HG02970 (cell line): Measurements from ENCODE around the gene LIF.
"Not testable (repeated sequence)": the region's sequence is repeated elsewhere in the genome, so short reads cannot be mapped to it uniquely, and the experiment has no call there.

Source experiments
- ATAC-seq: cut with Tn5 transposase; IDR thresholded peaks from one replicate; pipeline ENCODE4 v1.9.1; 2021; ENCODE audit warnings: mild to moderate bottlenecking, moderate library complexity, moderate number of reproducible peaks; ENCODE audit not compliant: unreplicated experiment, low FRiP score

The LIF gene

DNA sequence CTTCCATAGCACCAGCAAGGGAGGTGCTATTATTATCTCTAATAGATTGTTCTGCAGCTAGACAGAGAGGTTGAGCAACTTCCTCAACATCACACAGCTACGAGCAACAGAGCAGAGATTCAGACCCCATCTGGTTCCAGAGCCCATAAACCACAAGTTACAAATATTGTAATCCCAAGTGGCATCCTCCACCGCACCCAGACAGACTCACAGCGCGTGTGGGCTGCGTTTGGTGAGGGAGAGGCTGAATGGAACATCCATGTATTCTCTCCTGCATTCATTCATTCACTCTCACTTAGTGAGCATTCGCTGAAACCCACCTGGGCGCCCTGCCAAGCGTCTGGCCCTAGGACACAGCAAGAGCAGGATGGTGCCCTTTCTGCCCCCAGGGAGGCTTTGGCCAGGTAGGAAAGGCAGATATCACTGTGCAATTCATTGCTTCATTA lies 33.5 kb downstream of the LIF start:
- no peak for ATAC-seq

DNA sequence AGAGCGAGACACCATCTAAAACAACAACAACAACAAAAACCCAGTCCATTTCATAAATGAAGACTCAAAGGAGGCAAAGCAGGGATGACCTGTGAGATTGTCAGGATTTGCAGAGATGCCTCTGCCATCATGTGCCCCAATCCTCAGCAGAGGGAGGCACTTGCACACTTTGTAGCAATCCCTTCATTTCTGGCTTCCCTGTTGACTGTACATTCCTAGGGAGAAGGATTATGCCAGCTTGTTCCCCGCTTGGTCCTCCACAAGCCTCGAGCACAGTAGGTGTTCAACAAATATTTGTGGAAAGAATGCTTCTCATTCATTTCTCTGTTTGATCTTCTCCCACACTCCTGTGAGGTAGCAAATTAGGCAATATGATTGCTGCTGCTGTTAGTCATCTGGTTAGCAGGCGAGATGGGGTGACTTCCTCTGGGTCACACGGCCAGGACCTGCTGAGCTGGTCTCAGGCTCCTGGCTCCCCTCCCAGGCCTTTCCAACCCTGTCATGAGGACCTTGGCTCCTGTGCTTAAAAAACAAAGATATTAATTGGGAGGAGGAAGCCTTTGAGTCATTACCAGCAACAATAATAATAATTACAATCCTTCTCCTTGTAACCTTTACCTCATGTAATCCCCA lies 34.1 kb downstream of the LIF start:
- ATAC-seq, result no peak

DNA sequence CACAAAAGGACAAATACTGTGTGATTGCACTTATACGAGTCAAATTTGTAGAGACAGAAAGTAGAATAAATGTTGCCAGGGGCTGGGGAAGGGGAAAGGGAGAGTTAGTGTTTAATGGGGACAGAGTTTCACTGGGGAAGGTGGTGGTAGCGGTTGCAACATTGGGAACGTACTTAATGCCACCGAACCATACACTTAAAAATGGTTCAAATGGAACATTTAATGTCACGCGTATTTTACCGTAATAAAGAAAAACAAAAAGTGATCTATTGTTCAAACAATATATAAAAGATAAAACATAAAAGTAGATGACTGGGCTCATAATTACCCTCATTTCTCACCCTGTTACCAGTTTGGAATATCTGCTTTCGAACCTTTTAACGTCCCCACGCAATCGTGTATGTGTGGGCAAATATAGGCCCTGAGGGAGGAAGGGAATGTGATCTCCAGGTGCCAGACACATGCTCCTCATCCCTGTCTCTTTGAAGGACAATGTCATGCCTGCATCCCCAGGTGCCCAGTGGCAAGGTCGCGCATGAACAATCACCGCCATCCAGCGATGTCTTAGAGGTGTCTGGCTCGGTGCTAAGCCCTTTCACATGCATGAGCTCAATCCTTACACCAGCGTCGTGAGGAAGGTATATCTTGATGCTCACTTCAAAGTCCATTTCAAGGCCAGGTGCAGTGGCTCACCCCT lies 35.3 kb downstream of the LIF start:
- ATAC-seq, result no peak

DNA sequence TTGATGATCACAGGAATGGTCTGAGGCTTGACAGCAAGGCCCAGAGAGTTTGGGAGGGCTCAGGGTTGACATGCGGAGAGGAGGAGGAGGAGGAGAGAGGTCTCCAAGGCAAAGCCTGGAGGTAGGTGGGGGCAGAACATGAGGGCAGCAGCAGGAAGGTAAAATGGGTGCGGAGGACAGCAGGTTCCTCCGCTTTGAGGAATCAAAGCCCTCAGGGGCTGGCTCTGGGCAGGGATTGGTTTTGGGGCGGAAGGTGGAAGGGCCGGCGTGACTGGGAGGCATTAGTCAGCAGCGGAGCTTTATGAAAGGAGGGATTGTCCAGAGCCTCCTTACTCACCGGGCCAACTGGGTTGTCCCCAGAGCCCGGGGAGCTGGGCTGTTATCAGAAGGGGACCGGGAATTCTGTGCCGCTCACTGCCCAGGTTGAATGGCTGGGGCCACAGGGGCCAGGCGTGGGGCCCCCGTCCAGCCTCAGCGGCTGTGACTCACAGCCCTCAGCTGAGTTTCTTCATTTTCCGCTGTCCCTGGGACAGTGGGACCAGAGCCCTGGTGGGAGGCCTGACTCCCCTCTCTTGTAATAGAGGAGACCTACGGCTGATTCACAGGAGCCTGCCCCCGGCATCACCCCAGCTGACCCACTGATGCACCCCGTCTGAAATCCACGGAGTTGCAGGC lies 36.2 kb downstream of the LIF start:
- ATAC-seq, result no peak

DNA sequence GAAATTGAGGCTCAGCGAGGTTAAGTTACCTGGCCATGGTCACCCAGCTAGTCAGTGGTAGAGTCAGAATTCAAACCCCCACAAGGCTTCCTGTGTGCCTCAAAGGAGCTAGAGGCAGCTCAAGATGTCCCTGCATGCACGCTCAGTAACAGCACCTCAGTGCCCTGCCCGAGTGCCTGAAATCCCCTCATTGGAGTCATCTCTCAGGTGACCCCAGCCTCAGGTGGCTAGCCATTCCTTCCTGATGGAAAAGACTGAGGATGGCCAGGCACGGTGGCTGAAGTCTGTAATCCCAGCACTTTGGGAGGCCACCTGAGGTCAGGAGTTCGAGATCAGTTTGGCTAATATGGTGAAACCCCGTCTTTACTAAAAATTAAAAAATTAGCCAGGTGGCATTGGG lies 36.9 kb downstream of the LIF start:
- ATAC-seq, result no peak

DNA sequence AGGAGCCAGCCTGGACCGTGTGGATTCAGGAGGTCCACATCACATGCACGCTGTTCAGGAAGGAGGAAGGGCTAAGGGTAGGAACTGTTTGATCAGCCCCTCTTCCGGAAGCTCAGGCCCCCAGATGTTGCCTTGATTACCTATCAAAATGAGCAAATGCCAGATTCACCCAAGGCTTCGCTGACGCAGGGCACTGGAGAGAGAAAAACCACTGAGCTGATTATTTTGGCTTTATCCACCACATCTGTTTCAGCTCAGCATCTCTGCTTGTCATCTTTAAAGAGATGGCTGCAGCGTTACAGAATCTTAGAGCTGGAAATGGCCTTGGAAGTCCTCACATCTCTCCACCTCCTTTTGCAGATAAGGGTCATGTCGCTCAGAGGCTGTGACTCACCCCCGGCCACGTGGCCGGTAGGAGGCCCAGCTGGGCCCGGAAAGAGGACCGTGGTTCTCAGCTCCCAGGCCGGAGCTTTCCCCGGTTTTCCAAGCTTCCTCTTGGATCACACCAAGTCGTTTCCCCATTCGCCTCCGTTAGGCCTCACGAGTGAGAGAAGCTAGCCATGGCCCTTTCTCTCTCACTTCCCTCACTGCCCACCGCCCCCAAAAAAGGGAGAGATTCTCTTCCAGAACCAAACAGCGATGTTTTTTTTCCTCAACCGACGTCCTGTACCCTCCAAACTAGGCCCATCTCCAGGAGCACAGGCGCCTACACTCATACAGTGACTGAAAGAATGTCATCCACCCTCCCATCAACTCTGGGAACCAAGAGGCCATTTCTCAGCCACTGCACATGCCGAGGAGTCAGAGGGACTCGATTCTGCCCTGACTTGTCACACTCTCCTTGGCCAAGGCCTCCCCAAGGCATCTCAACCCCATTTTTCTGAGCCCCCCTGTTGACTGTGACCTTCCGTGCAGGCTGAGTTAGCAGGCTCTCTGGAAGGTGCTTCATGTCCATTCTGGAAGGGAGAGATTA lies 37.6 kb downstream of the LIF start:
- ATAC-seq, result no peak

DNA sequence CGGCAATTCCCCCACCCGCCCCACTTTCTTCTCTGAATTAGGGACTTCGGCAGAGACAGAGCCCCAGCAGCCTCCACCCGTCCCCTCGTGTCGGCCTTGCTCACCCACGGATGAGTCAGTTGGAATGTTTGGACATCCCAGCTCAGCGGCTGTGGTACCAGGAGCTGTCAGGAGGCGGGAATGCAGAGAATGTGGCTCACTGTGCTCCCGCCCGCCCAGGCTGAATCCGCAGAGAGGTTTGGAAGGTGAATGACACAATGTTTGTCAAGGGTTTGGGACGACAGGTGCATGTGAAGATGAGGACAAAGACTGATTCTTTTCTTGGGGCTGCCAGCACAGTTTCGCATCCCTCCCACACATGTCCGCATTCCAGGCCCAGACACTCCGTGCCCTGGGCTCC lies 39.6 kb downstream of the LIF start:
- ATAC-seq, result no peak

DNA sequence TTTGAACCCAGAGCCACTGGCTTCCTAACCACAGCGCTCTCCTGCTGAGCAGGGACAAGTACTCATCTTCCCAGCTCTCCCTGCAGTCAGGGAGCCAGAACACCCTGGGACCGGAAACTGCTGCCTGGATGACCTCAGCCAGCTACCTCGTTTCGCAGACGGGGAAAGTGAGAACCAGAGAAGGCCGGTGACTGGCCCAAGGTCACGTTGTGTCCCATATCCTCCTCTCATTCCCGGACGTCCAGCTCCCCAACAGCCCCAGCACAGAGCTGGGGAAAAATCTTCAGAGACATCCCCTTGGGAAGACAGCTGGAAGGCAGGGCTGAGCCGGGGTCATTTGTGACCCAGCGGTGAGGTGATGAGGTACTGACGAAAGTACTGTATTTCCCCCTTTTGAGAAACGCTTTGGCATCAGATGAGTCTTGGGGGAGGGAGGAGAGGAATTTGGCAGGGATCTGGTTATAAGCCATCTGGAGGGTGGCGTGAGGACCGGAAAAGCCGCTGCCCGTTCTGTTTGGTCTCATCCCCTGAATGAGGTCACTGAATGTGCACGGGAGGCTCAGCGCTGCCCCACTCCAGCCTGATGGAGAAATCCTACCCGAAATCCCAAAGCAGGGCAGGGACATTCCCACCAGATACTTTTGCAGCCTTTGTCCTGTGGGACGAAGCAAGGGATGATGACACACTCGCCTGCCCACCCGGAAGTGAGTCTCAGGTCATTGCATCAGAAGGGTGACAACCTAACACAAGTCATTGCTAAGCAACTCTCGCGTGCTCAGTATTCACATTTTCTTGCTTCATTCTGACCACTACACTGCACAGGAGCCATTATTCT lies 41.1 kb downstream of the LIF start:
- no peak for ATAC-seq

DNA sequence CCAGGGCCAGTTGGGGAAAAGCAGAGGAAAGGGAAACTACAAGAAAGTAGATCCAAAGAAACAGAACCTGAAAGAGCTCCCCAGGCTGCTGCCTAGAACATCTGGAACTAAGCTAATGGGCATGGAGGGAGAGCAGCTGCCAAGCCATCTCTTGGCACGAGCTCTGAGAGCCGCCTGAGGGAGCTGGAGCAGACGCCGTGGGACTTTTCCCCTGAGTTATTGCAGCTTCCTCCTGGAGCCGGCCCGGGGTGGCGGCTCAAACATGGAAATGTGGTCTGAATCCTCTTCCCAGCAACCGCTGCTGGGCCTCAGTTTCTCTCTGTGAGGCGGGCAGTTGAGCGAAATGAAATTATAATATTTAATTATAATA lies 41.8 kb downstream of the LIF start:
- ATAC-seq, result no peak

DNA sequence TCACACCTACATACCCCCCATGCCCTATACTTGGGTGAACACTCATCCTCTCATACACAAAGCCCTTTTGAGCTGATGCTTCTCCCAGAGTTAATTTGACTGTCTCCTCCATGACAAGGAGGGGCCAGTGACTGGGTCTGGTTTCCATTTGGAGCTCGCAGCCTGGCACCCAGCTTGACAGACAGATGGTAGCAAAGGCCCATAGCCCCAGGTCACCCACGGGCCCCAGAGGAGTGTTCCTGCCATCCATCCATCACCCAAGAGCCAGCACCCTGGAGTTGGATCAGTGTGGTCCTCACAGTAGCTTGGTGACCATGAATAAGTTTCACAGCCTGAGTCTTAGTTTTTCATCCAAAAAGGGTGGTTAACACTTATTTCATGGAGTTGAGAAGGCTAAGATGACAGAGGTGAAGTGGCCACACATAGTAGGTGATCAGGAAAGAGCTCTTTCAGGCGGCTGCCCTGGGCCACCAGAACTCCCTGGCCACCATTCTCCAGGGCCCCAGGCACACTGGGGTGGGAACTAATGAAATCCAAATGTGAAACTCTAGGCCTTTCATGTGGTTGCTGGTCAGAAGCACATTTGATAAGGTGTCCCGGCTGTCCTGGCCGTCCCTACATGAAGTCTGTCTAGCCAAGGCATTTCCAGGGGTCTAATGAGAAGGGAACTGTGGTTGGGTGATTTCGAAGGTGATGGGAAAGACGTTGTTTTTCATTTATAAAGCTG lies 42.4 kb downstream of the LIF start:
- ATAC-seq, result no peak

DNA sequence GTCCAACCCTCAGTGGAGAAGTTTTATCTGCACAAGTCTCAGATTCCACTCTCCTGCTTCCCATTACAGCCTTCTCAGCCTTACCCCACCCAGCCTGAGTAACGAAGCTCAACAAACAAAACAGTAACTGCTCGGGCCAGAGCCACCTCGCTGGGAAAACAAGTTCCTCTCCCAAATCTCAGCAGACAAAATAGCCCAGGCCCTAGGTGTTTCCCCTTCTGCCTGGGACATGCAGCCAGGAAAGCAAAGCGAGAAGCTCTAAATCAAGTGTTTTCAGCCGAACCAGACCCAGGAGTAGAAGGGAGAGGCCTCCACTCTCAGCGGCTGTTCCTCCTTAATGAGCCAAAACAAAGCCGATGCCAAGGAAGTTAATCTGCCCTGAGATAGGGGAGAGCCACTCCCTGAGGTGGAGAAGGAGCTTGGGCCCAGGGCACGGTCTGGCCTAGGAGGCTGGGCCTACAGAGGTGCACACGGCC lies 44.0 kb downstream of the LIF start:
- no peak for ATAC-seq

DNA sequence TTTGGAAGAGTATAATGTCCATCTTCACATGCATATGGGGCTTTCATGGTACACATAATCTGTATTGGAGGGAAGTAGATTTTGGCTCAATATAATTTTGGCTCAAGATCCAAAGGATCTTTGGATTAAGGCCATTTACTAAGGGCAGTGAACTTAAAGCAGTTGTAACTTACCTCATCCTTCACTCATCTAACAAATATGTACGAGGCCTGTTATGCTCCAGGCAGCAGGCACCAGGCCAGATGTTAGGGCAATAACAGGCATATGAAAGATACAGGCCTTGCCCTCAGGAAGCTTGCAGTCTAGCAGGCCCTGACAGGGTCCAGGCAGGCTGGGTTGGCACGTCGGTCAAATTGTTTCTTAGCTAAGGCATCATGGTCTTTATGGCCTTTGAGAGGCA lies 44.6 kb downstream of the LIF start:
- ATAC-seq, result no peak

DNA sequence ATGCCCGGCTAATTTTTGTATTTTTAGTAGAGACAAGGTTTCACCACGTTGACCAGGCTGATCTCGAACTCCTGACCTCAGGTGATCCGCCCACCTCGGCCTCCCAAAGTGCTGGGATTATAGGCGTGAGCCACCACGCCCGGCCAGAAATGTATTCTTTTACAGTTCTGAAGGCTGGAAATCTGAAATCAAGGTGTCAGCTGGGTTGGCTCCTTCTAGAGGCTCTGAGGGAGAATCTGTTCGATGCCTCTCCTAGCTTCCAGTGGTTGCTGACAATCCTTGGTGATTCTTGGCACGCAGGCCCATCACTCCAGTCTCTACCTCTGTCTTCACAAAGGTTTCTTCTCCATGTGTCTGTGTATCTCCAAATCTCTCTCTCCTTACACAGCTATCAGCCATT lies 45.7 kb downstream of the LIF start:
- not testable (repeated sequence) for ATAC-seq

DNA sequence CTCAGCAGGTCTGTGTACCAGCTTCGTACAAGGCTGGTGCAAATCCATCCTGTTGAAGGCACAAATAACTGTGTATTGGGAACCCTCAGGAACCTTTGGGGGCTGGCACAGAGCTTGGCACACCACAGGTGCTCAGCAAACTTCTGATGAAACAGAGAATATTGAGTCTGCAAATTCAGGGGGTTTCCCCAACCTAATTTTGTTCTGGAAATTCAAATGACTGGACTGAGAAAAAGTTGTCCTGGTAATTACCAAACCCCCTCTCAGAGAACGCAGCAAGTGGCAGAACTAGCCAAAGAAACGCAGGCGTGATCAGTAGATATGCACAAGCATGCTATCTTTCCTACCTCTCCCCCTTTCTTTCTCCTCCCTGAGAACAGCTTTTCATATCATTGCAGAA lies 47.6 kb downstream of the LIF start:
- no peak for ATAC-seq

DNA sequence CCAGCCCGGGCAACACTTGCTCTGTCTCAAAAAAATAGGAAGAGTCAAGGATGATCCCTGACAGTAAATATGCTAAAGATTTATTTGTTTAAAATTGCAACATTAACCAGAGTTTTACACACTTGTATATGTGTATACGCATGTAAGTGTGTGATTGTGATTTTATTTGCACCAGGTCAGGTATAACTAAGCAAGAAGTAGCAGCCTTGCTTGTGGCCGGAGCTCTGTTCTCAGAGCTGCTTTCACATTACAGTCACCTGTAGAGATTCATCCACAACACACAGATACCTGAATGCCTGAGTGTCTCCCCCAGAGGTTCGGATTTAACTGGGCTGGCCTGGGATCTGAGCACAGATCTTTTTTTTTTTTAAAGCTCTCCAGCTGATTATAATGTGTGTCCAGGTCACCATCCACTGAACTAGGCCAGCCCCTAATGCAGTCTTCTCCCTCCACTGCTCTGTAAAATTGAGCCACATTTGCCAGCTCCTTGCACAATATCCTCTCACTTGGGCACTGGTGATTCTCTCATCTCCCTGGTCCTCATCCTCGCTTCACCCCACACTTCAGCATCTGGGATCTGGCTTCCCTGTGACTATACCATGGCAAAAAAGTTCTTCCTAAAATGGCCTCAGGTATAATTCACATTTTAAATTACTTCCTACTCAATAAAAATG lies 48.3 kb downstream of the LIF start:
- ATAC-seq, result no peak

DNA sequence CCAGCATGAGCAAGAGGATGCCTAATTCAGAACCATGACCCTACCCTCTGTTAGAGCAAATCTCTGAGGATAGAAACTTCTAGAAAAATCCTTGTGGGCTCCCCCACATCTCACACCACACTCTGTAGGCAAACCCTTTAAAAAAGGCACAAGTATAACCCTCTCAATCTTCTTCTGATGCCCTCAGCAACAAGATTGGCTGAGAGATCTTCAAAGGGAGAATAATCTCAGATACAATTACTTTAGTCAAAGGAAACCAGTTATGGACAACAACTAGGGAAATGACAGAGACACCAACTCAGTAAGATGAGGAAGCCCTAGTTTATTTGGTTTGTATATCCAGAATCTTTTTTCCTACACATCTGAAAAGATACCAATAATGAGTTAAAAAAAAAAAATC lies 49.2 kb downstream of the LIF start:
- no peak for ATAC-seq

DNA sequence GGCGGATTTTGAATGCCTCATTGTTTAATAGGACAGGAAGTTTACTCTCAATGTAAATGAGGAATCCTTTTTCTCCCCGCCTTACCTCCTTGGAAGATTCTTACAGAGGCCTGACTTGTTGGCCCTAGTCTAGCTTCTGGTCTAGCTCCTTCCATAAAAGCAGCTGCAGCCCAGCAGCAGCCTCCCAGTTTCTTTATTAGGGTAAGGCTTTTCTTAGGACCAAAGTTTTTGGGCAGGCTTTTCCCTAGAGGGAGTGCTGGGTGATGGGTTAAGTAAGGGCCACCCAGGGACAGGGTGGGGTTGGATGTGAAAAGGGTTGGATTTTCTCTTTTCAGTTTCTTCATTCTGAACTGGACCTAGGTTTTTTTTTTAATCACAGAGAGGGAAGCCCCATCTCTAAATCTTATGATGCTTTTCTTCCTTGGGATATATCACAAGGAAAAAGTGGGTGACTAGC lies 49.7 kb downstream of the LIF start:
- no peak for ATAC-seq

DNA sequence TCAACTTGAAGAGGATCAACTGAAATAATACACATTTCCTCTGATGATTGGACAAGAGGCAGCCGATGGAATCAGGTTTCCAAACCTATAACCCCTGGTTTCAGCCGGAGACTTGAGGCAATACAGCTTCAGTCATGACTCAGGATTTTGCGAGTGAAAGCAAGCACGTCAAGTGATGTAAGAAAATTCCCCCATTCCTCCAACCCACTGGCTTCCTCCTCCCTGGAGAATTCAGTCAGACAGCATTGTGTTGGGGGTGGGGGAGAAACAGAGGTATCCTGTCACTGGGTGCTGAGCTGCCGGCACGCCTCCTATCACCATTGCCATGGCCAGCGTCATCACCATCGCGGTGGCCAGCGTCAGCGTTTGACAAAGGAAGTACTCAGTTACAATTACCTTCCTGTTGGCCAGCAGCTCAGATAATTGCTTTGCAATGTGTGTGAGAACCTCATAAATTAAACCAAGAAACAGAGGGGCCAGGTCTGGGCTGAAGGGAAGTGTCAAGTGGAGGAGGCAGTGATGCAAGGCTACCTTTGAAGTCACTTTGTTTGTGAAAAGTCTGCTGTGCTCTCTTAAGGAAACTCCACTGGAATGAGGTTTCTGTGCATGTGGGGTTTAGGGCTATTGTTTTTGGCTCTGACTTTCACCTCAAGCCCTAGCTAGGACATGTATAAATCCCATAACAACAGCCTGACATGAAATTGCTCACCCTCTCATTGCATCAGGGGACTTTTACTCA lies 50.2 kb downstream of the LIF start:
- ATAC-seq, result no peak
